ENCODE results near the gene SMPD4. TPM values are rescaled to one million over a fixed set of nuclear protein-coding genes. Genes with fewer than 3 reads are reported as not detected.

SMPD4 gene
- 23.1 and 25.3 TPM in 2 replicates for total RNA-seq

GRCh38 chr2:130181325-130181879 lies at the start of gene SMPD4:
Gene SMPD4 (minus strand): TSS chr2:130181602. CDS start chr2:130176592, 5,010 bp downstream.

DNA sequence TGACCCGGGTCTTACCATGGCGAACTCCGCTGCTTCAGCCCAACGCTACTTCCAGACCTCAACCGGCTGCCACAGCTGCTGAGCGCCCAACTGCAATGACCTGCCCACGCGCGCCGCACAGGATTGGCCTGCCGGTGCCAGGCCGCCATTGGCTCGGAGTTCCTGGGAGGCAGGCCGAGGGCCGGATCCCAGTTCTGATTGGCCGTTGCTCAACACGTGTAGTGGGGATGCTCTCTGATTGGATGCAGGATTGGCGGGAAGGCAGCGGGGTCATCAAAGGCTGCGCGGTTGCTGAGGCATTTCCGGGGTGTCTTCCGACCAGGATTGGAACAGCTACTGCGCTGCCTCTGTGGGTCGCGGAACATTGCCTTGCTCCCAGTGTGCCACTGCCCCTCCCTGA lies 16.9 kb upstream of the SMPD4 start, which contains the start of gene TUBA3E:
Gene TUBA3E (minus strand): TSS at position 97 of the 400 bp plus-strand sequence. CDS start 79 bp downstream, at position 18.

DNA sequence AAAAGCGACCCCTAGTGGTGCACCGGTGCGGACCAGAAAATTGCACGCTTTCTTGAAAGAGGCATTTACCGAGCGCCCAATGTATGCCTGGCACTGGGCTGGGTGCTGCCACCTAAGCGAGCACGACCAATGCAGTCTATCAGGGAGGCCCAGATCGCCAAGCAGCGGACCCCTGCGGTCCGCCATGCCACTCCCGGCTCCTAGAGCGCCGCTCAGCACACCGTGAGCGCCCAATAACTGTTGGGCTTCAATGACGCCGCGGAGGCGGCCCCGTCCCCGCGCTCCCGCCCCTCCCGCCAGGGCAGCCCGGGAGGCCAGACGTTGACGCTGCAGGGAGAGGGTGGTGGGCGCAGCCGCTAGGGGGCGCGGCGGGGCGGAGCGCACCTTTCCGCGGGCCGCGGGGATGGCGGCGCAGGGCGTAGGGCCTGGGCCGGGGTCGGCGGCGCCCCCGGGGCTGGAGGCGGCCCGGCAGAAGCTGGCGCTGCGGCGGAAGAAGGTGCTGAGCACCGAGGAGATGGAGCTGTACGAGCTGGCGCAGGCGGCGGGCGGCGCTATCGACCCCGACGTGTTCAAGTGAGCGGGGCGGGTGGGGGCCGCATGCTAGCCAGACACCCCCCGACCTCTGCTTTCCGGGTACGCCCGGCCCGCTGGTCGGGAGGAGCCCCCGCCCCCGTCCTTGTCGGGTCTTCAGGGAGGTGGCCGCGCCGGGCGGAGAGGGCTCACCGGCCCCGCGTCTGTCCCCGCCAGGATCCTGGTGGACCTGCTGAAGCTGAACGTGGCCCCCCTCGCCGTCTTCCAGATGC lies 679 bp upstream of the SMPD4 start, which contains the start of gene MZT2B:
Gene MZT2B (plus strand): TSS at position 383 of the 803 bp plus-strand sequence. CDS start 21 bp downstream, at position 404.

DNA sequence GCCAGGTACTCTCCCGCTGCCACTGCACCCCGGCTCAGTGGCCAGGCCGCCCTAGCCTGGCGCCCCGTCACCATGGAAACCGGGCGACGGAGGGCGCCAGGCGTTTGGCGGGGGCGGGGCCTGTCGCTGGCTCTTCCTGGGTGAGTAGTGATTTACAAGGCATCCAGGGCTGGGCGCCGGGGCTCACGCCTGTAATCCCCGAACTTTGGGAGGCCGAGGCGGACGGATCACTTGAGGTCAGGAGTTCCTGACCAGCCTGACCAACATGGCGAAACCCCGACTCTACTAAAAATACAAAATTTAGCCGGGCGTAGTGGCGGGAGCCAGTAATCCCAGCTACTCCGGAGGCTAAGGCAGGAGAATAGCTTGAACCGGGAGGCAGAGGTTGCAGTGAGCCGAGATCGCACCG lies 36.4 kb downstream of the SMPD4 start, which contains the start of gene CCDC74B:
Gene CCDC74B (minus strand): TSS at position 107 of the 409 bp plus-strand sequence. CDS start 116 bp downstream, outside the sequence.

DNA sequence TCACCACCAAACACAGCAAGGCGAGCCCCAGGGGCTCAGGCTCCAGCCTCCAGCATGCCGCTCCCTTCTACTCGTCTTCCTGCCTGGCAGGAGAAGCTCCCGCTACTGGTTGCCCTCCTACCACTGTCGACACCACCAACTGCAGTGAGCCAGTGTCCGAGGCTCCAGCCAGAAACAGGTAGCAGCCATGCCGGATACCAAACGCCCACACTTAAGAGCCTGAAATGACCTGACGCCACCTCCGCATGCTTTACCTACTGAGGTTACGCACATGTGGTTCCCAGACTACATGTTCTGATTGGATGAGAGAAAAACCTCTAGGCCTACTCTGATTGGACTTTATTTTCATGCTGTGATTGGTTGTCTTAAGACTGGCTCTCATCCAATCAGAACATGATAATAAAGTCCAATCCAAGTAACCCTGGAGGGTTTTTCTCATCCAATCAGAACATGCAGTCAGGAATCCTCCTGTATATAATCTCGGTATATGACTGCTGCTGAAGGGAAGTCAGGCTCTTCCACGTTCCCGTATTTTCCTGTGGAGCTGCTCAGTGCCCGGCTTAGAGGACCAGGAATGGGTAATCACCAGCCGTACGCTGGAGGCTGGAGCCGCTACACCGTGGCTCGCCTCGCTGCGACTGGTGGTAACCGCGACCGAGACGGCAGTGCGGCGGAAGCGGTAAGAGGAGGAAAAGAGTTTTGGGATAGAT lies 52.1 kb downstream of the SMPD4 start, which contains the start of gene POTEF:
Gene POTEF (minus strand): TSS at position 103 of the 710 bp plus-strand sequence. CDS start 8,707 bp downstream, outside the sequence.

Small RNA genes lying within 50 kb of the gene (small RNA-seq; reads per million reads assigned to genes)
- gene RNU6-1049P = not detected

Other genes with a start within 250 kb of the SMPD4 start
- not detected in 2 replicates for gene RAB6C, start 201.9 kb downstream of the SMPD4 start, total RNA-seq
- 0.12 TPM in 1 of 2 replicates, not detected in the other for gene POTEF, start 52.4 kb downstream of the SMPD4 start, total RNA-seq
- 6.7 and 10.2 TPM in 2 replicates for gene CCDC74B, start 36.5 kb downstream of the SMPD4 start, total RNA-seq
- 94.6 and 97.4 TPM in 2 replicates for gene MZT2B, start 660 bp upstream of the SMPD4 start, total RNA-seq
- not detected in 2 replicates for gene TUBA3E, start 16.8 kb upstream of the SMPD4 start, total RNA-seq
- gene IMP4, start 161.3 kb upstream of the SMPD4 start, total RNA-seq = 62.9 and 67.7 TPM in 2 replicates
- 20.5 and 21.4 TPM in 2 replicates for gene PTPN18, start 174.5 kb upstream of the SMPD4 start, total RNA-seq

Measured in hair follicle dermal papilla cell (primary cell).